Measurements from ENCODE around the gene SARDH.
"Not testable (repeated sequence)": the region's sequence is repeated elsewhere in the genome, so short reads cannot be mapped to it uniquely, and the experiment has no call there.

The SARDH gene

DNA sequence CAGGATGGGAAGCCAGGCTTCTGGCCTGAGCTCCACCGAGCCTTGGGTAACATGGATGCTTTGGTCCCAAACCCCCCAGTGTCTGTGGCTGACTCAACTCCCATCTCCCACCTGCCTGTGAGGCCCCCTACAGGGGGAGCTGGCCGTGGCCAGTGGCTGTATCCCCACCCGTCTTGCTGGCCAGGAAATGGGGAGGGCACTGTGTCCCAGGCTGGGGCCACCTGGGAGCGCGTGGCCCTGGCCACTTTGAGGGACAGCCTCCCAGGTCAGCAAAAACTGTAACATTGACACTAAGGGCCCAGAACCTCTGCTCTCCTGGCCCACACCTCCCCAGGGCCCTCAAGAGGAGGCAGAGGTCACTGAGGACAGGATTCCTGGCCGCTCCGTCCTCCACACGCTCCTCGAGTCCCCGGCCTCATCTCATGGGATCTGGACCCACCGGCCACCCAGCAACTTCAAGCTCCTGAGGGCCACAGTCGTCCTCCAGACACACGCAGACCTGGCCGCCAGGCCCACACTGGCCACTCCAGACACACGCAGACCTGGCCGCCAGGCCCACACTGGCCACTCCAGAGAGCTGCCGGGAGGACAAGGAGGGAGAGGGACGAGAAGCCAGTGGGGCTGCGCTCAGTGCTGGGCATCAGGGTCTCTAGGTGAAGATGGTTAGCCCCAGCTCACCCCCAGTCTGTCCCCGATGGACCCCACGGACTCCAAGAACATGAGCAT, 57.7 kb downstream of the SARDH start:
- no peaks in the 10 kb centered on the region for H3K9me3 ChIP-seq (ENCODE audit: low read length)
- no peak overlapping the region for H3K4me3 ChIP-seq (ENCODE audit: low read depth in 1 of 2, low read length in 2 of 2)
- peaks cover 4% of the 10 kb centered on the region for H3K4me1 ChIP-seq (ENCODE audit: insufficient read depth, low read length)
- H3K27me3 ChIP-seq (ENCODE audit: control insufficient read depth in 1 of 2, insufficient read depth in 2 of 2, low read length in 2 of 2), result no peaks in the 10 kb centered on the region
- H3K9ac ChIP-seq (ENCODE audit: low read length), result no peak overlapping the region
- no peak overlapping the region for H3K27ac ChIP-seq (ENCODE audit: low read depth, low read length)
- H3K36me3 ChIP-seq (ENCODE audit: insufficient read depth, low read length), result no peaks in the 10 kb centered on the region

DNA sequence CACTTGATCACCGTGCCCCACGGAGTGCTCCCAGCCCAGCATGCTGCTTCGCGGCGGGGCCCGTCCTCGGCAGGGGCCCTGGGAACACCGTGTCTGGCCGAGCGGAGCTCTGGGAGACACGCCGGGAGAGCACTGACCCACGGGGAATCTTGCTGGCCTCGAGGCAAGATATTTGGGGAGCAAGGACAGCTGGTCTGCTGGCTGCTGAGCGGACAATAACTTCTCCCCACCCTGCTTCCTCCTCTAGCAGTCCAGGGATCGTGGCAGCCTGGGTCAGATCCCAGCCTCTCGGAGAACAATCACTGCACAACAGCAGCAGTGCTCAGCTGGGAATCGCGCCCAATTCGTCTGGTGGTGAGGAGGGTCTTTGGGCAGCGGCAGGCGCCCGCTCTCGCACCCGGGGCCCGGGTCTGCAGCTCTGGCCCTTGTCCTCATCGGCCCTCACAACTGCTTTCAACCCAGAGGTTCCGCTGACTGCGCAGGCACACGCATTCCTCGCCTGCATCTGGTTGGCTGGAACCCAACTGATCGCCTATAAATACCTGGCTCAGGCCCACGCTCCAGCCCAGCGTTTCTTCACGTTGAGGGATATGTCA, 58.6 kb downstream of the SARDH start:
- Histone ChIP-seq H3K27ac (ENCODE audit: low read depth, low read length) (no peak overlapping the region), H3K9me3 (ENCODE audit: low read length) (no peaks in the 10 kb centered on the region), H3K4me1 (ENCODE audit: insufficient read depth, low read length) (peaks cover 4% of the 10 kb centered on the region), H3K4me3 (ENCODE audit: low read depth in 1 of 2, low read length in 2 of 2) (no peak overlapping the region), H3K36me3 (ENCODE audit: insufficient read depth, low read length) (no peaks in the 10 kb centered on the region), H3K27me3 (ENCODE audit: control insufficient read depth in 1 of 2, insufficient read depth in 2 of 2, low read length in 2 of 2) (no peaks in the 10 kb centered on the region), H3K9ac (ENCODE audit: low read length) (no peak overlapping the region)

DNA sequence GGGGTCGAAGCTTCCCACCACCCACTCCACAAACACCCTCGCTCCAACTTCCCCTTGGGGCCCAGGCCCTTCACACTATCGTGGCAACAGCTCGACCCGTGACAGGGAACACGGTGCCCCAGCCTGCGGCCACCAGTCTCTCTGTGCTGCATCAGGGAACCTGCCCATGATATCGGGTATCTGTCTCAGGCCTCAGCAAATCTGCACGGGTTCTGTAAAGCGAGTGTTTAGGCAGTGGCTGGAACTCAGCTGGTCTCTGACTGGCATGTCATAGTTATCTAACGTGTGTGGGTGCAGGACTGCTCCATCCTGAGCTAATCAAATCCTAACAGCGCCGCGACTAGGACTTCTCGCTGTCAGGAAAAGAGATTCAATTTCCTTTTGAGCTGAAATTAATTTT, 59.1 kb downstream of the SARDH start:
- no peak overlapping the region for H3K9ac ChIP-seq (ENCODE audit: low read length)
- H3K27me3 ChIP-seq (ENCODE audit: control insufficient read depth in 1 of 2, insufficient read depth in 2 of 2, low read length in 2 of 2), result no peaks in the 10 kb centered on the region
- peaks cover 4% of the 10 kb centered on the region for H3K4me1 ChIP-seq (ENCODE audit: insufficient read depth, low read length)
- no peaks in the 10 kb centered on the region for H3K36me3 ChIP-seq (ENCODE audit: insufficient read depth, low read length)
- H3K9me3 ChIP-seq (ENCODE audit: low read length), result no peaks in the 10 kb centered on the region
- no peak overlapping the region for H3K27ac ChIP-seq (ENCODE audit: low read depth, low read length)
- no peak overlapping the region for H3K4me3 ChIP-seq (ENCODE audit: low read depth in 1 of 2, low read length in 2 of 2)

DNA sequence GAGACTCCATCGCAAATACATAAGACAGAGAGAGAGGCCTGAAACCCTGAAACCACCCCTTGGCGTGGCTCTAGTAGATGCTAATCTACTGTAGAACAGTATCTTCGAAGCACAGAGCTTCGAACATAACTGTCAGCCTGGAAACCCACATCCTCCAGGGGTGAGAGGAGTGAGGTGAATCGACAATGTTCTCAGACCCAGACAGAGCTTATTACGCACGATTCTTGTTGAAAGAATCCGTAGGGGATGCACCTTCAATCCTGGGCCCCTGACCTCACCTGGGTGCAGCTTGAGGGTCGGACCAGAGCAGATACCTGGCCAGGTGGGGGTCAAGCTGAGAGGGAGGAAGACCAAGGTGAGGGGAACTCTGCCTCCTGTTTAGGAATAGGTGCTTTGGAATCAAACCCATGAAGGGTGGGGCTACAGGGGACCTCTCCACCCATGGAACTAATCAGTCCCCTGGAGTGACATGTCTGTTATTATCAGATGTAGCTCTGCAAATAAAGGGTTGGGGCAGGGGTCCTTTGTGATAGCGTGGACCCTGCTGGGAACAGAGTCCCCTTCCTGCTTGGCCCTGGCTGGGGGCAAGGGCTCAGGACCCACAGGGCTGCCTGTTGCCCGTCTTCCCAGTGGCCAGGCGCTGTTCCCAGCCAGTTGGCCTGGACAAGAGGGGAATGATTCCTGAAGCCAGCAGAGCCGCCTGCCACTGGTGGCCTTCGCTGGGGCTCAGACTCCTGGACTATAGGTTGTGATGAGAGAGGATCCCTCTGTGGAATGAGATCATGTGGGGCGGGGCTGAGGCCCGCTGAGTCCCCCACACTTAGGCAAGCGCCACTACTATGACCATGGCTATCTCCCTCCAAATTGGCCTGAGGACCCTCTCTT, 60.8 kb downstream of the SARDH start:
- no peaks in the 10 kb centered on the region for H3K9me3 ChIP-seq (ENCODE audit: low read length)
- H3K4me1 ChIP-seq (ENCODE audit: insufficient read depth, low read length), result peaks cover 4% of the 10 kb centered on the region
- no peaks in the 10 kb centered on the region for H3K36me3 ChIP-seq (ENCODE audit: insufficient read depth, low read length)
- no peaks in the 10 kb centered on the region for H3K27me3 ChIP-seq (ENCODE audit: control insufficient read depth in 1 of 2, insufficient read depth in 2 of 2, low read length in 2 of 2)
- H3K9ac ChIP-seq (ENCODE audit: low read length), result no peak overlapping the region
- no peak overlapping the region for H3K27ac ChIP-seq (ENCODE audit: low read depth, low read length)
- no peak overlapping the region for H3K4me3 ChIP-seq (ENCODE audit: low read depth in 1 of 2, low read length in 2 of 2)

DNA sequence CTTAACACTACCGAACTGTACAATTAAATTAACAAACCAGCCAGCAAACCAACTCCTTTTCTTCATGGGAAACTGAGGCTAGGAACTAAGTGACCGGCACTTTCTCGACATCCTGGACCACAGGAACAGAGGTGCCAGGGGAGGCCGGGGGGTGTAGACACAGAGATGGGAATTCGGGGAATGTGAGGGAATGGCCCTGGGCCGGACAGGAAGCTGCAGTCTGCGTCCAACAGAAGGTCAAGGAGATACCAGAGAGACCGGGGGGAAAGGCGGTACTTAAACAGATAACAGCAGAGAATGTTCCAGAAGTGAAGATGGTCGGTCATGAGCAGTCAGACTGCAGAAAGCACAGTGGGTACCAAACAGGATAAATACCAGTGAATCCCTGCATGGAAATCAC, 61.7 kb downstream of the SARDH start:
- H3K27me3 ChIP-seq (ENCODE audit: control insufficient read depth in 1 of 2, insufficient read depth in 2 of 2, low read length in 2 of 2), result no peaks in the 10 kb centered on the region
- H3K36me3 ChIP-seq (ENCODE audit: insufficient read depth, low read length), result no peaks in the 10 kb centered on the region
- H3K4me3 ChIP-seq (ENCODE audit: low read depth in 1 of 2, low read length in 2 of 2), result no peak overlapping the region
- no peak overlapping the region for H3K9ac ChIP-seq (ENCODE audit: low read length)
- no peak overlapping the region for H3K27ac ChIP-seq (ENCODE audit: low read depth, low read length)
- H3K9me3 ChIP-seq (ENCODE audit: low read length), result no peaks in the 10 kb centered on the region
- H3K4me1 ChIP-seq (ENCODE audit: insufficient read depth, low read length), result peaks cover 4% of the 10 kb centered on the region

DNA sequence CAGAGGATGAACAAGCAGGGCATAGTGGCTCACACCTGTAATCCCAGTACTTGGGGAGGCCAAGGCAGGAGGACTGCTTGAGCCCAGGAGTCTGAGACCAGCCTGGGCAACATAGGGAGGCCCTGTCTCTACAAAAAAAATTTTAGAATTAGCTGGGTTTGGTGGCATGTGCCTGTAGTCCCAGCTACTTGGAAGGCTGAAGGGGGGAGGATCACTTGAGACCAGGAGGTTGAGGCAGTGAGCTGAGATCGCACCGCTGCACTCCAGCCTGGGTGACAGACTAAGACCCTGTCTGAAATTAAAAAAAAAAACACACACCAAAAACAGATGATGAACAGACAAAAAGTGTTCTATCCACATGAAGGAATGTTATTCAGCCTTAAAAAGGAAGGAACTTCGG, 62.4 kb downstream of the SARDH start:
- H3K4me1 ChIP-seq (ENCODE audit: insufficient read depth, low read length); H3K36me3 ChIP-seq (ENCODE audit: insufficient read depth, low read length); H3K4me3 ChIP-seq (ENCODE audit: low read depth in 1 of 2, low read length in 2 of 2); H3K9ac ChIP-seq (ENCODE audit: low read length); H3K9me3 ChIP-seq (ENCODE audit: low read length); H3K27me3 ChIP-seq (ENCODE audit: control insufficient read depth in 1 of 2, insufficient read depth in 2 of 2, low read length in 2 of 2); H3K27ac ChIP-seq (ENCODE audit: low read depth, low read length): not testable (repeated sequence)

DNA sequence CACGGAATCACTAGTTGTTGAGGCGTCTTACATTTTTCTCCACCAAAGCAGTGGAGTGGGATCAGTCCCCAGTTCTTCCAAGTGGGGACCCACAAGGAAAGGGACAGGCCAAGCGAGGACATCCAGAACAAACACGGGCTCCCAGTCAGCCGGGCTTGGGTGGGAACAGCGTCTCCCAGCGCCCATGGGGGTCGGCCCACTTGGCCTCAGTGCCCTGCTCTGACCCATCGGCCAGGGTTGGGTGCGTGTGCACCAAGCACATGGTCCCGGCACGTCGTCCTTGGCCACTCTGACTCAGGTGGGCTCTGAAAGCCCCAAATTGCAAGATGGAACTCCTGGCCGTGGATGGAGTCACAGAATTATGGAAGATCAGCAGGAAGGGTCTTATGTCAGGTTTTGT, 64.1 kb downstream of the SARDH start:
- Histone ChIP-seq H3K27ac (ENCODE audit: low read depth, low read length) (no peak overlapping the region), H3K36me3 (ENCODE audit: insufficient read depth, low read length) (no peaks in the 10 kb centered on the region), H3K27me3 (ENCODE audit: control insufficient read depth in 1 of 2, insufficient read depth in 2 of 2, low read length in 2 of 2) (no peaks in the 10 kb centered on the region), H3K4me1 (ENCODE audit: insufficient read depth, low read length) (peaks cover 3% of the 10 kb centered on the region), H3K9me3 (ENCODE audit: low read length) (no peaks in the 10 kb centered on the region), H3K9ac (ENCODE audit: low read length) (no peak overlapping the region), H3K4me3 (ENCODE audit: low read depth in 1 of 2, low read length in 2 of 2) (no peak overlapping the region)

DNA sequence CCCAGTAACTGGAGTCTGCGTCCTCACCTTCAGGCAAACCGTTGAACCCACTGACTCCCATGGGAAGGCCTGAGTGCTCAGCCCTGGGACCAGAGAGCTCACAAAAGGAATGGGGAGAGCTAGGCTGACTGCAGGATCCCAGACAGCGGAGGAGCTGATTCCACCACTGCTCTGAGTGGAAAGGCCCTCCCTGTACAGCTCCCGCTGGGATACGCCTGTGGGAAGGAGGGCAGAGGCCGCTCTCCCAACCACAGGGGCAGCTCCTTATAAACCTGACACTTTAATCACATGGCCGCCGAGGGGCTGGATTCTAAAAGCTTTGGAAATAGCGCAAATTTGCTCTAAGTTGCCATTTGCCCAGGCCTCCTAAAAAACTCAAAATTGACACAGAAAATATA, 64.9 kb downstream of the SARDH start:
- no peak overlapping the region for H3K4me3 ChIP-seq (ENCODE audit: low read depth in 1 of 2, low read length in 2 of 2)
- H3K27ac ChIP-seq (ENCODE audit: low read depth, low read length), result no peak overlapping the region
- H3K27me3 ChIP-seq (ENCODE audit: control insufficient read depth in 1 of 2, insufficient read depth in 2 of 2, low read length in 2 of 2), result no peaks in the 10 kb centered on the region
- H3K36me3 ChIP-seq (ENCODE audit: insufficient read depth, low read length), result no peaks in the 10 kb centered on the region
- no peaks in the 10 kb centered on the region for H3K9me3 ChIP-seq (ENCODE audit: low read length)
- no peak overlapping the region for H3K9ac ChIP-seq (ENCODE audit: low read length)
- no peaks in the 10 kb centered on the region for H3K4me1 ChIP-seq (ENCODE audit: insufficient read depth, low read length)

DNA sequence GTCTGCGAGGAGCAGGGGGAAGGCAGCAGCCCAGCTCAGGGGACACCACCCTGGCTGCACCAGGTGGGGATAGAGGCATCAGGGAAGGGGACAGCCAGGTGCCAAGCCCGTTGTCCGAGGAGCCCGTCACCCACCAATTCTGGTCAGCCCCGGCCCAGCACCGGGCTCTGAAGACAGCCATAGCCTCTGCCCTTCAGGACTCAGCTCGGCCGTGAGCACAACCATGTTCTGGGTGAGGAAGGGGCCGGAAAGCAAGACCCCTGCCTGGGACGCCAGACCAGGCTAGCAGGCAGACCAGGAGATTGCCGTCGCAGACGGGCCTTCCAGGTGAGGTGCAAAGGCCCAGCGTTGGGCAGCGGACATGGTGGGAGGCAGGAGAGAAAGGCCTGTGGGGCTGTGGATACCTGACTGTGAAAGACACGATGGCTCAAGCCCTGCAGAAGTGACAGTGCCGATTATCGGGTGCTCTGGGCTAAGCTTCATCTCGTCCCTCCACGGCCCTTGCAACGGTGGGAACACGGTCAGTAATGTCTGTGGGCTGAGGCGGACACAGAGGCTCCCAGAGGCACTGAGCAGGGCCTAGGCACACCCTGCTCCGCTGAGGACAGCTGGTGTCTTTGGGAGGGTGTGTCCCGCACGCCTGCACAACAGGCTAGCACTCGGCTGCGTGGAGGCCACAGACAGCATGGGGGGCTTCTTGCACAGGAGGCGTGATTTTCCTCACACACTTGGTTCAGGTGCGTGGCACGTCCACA, 65.5 kb downstream of the SARDH start:
- no peaks in the 10 kb centered on the region for H3K9me3 ChIP-seq (ENCODE audit: low read length)
- H3K4me3 ChIP-seq (ENCODE audit: low read depth in 1 of 2, low read length in 2 of 2), result no peak overlapping the region
- no peak overlapping the region for H3K27ac ChIP-seq (ENCODE audit: low read depth, low read length)
- no peaks in the 10 kb centered on the region for H3K4me1 ChIP-seq (ENCODE audit: insufficient read depth, low read length)
- H3K27me3 ChIP-seq (ENCODE audit: control insufficient read depth in 1 of 2, insufficient read depth in 2 of 2, low read length in 2 of 2), result no peaks in the 10 kb centered on the region
- H3K36me3 ChIP-seq (ENCODE audit: insufficient read depth, low read length), result no peaks in the 10 kb centered on the region
- H3K9ac ChIP-seq (ENCODE audit: low read length), result no peak overlapping the region

DNA sequence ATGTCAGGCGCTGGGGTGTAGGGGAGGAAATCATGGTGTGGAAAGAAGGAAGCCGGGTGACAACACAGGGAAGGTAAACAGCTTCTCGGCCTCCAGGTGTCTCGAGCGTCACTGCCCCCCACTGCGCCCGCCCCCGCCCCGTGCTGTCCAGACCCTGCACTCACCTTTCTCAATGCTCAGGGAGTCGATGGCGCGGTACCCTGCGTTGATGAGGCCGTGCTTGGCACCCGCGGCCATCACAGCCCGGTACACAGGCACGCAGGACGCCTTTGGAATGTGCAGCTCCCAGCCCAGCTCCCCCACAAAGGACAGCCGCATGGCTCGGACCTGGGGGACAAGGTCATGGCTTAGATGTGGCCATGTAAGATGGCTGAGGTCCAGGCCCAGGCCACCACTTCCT, 66.8 kb downstream of the SARDH start:
- H3K4me1 ChIP-seq (ENCODE audit: insufficient read depth, low read length), result no peaks in the 10 kb centered on the region
- H3K27ac ChIP-seq (ENCODE audit: low read depth, low read length), result no peak overlapping the region
- H3K4me3 ChIP-seq (ENCODE audit: low read depth in 1 of 2, low read length in 2 of 2), result no peak overlapping the region
- H3K9ac ChIP-seq (ENCODE audit: low read length), result no peak overlapping the region
- H3K27me3 ChIP-seq (ENCODE audit: control insufficient read depth in 1 of 2, insufficient read depth in 2 of 2, low read length in 2 of 2), result no peaks in the 10 kb centered on the region
- no peaks in the 10 kb centered on the region for H3K9me3 ChIP-seq (ENCODE audit: low read length)
- no peaks in the 10 kb centered on the region for H3K36me3 ChIP-seq (ENCODE audit: insufficient read depth, low read length)

DNA sequence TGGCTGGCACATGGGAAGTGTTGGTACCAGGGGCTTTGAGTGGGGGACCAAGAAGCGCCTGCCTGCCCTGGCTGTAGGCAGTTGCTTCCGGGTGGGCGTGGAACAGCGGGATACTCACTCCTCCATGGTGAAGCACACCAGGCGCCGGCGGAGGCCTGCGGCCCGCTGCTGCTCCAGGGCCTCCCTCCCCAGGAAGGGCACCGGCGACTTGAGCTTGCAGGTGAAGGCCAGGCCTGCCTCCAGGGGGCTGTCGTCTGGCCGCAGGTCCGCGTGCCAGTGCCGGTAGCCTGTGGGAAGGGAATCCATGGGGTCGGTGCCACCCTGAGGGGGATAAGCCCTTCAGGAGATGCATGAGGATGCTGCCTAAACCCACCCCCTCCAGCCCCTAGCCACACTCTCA, 67.7 kb downstream of the SARDH start:
- H3K36me3 ChIP-seq (ENCODE audit: insufficient read depth, low read length), result no peaks in the 10 kb centered on the region
- H3K9ac ChIP-seq (ENCODE audit: low read length), result no peak overlapping the region
- no peaks in the 10 kb centered on the region for H3K27me3 ChIP-seq (ENCODE audit: control insufficient read depth in 1 of 2, insufficient read depth in 2 of 2, low read length in 2 of 2)
- H3K4me1 ChIP-seq (ENCODE audit: insufficient read depth, low read length), result no peaks in the 10 kb centered on the region
- no peaks in the 10 kb centered on the region for H3K9me3 ChIP-seq (ENCODE audit: low read length)
- no peak overlapping the region for H3K27ac ChIP-seq (ENCODE audit: low read depth, low read length)
- H3K4me3 ChIP-seq (ENCODE audit: low read depth in 1 of 2, low read length in 2 of 2), result no peak overlapping the region
